NCI-H69 (cell line): Measurements from ENCODE around the gene BABAM2.
"Not testable (repeated sequence)": the region's sequence is repeated elsewhere in the genome, so short reads cannot be mapped to it uniquely, and the experiment has no call there.

Source experiments
- DNase-seq: peaks from one replicate; lab custom pipeline; 2025; lab: John Stamatoyannopoulos, UW

BABAM2 gene

GRCh38 chr2:27946530-27947060, 56.1 kb downstream of the BABAM2 start:
- DNase-seq: no peak

GRCh38 chr2:27952070-27952469, 61.5 kb downstream of the BABAM2 start:
- DNase-seq: no peak

- DNase-seq: no peak
These were observed 62.5 kb downstream of the BABAM2 start for GRCh38 chr2:27953077-27953476.

- DNase-seq: peak; percentile 70
These were observed 63.7 kb downstream of the BABAM2 start for GRCh38 chr2:27954221-27954673.

GRCh38 chr2:27954771-27955383, 64.3 kb downstream of the BABAM2 start:
- peak; percentile 74 for DNase-seq

GRCh38 chr2:27955384-27956161, 65.0 kb downstream of the BABAM2 start:
- no peak for DNase-seq

- no peak for DNase-seq
These were observed 66.4 kb downstream of the BABAM2 start for GRCh38 chr2:27956888-27957287.

GRCh38 chr2:27958711-27959378, 68.3 kb downstream of the BABAM2 start:
- DNase-seq: no peak

- DNase-seq: no peak
These were observed 69.0 kb downstream of the BABAM2 start for GRCh38 chr2:27959496-27959895.

- no peak for DNase-seq
These were observed 69.8 kb downstream of the BABAM2 start for GRCh38 chr2:27960237-27960912.

- no peak for DNase-seq
These were observed 71.5 kb downstream of the BABAM2 start for GRCh38 chr2:27962006-27962405.

- DNase-seq: no peak
These were observed 72.9 kb downstream of the BABAM2 start for GRCh38 chr2:27963472-27963871.

GRCh38 chr2:27964067-27964466, 73.5 kb downstream of the BABAM2 start:
- no peak for DNase-seq

- DNase-seq: no peak
These were observed 75.3 kb downstream of the BABAM2 start for GRCh38 chr2:27965841-27966240.

GRCh38 chr2:27966466-27966865, 75.9 kb downstream of the BABAM2 start:
- DNase-seq: no peak

GRCh38 chr2:27967076-27967475, 76.5 kb downstream of the BABAM2 start:
- peak; percentile 6 for DNase-seq

GRCh38 chr2:27968045-27968444, 77.5 kb downstream of the BABAM2 start:
- not testable (repeated sequence) for DNase-seq

GRCh38 chr2:27968957-27969356, 78.4 kb downstream of the BABAM2 start:
- DNase-seq: not testable (repeated sequence)

- no peak for DNase-seq
These were observed 81.8 kb downstream of the BABAM2 start for GRCh38 chr2:27972311-27972710.

- no peak for DNase-seq
These were observed 83.1 kb downstream of the BABAM2 start for GRCh38 chr2:27973592-27973991.

GRCh38 chr2:27976308-27976707, 85.8 kb downstream of the BABAM2 start:
- no peak for DNase-seq

GRCh38 chr2:27977731-27978312, 87.3 kb downstream of the BABAM2 start:
- DNase-seq: no peak
